Body of pancreas (tissue), 4 donors: ENCODE data around the gene AUH. TPM values are rescaled to one million over a fixed set of nuclear protein-coding genes. Genes with fewer than 3 reads are reported as not detected.

Experiments
- ATAC-seq: fragments of 150-250 bp; one replicate; pipeline ENCODE4 v1.9.1; 2016
- DNase-seq, 4 donors: peaks; one replicate each; pipeline ENCODE4 v3.0.0-alpha.2; 2019
- H3K27ac ChIP-seq, 4 donors: fragments of 200-600 bp; sonication (generic); 1 replicate in 3 of 4; 2 replicates in 1 of 4; pipeline versions ENCODE4 v1.5.1 to v1.6.1; 2016 to 2019; ENCODE audit warnings: mild to moderate bottlenecking in 1 of 4, mixed read lengths in 1 of 4, moderate library complexity in 1 of 4
- H3K27me3 ChIP-seq, 2 donors: fragments of 200-600 bp; sonication (generic); one replicate each; pipeline ENCODE4 v1.6.0; 2016; ENCODE audit warnings: mild to moderate bottlenecking in 1 of 2
- H3K36me3 ChIP-seq, 2 donors: fragments of 200-600 bp; sonication (generic); replicated peaks in 1 of 2; 2 replicates each; pipeline ENCODE4 v1.5.1; 2016; ENCODE audit warnings: low read depth in 2 of 2; ENCODE audit not compliant: insufficient read depth in 1 of 2
- H3K4me1 ChIP-seq: fragments of 200-600 bp; sonication (generic); one replicate; pipeline ENCODE4 v1.6.0; 2016
- H3K4me3 ChIP-seq, 2 donors: fragments of 200-600 bp; sonication (generic); 1 replicate in 1 of 2; 2 replicates in 1 of 2; pipeline ENCODE4 v1.5.1; 2016 to 2019
- H3K9me3 ChIP-seq, 3 donors: fragments of 200-600 bp; sonication (generic); 1 replicate in 2 of 3; 2 replicates in 1 of 3; pipeline ENCODE4 v1.5.1; 2016
- POLR2A ChIP-seq, 3 donors: fragments of 450-650 bp; IDR thresholded peaks; one replicate each; pipeline ENCODE4 v1.6.1; 2016; ENCODE audit warnings: antibody characterized with exemption in 3 of 3, mild to moderate bottlenecking in 2 of 3
- WGBS, 2 donors: methylation state at CpG; one replicate each; pipeline ENCODE4 v1.1.5; 2017; 5-methylcytosine and 5-hydroxymethylcytosine counted together
- intact Hi-C: fragments of 100-400 bp; cut with DNase I; formaldehyde crosslinking; loops from one replicate; pipeline ENCODE4 v1.15.1; 2023
- total RNA-seq, 2 donors: library from RNA; depleted of rRNA; stranded (reverse); fragments of >200 nt; gene quantifications; one replicate each; pipeline ENCODE4 v1.1.0, GENCODE V29; 2016
- TF ChIP-seq, protein P1 (sequence below), 7 experiments: fragments of 450-650 bp in 4 of 7; fragments of 200-600 bp in 3 of 7; sonication (generic) in 3 of 7; IDR thresholded peaks; one replicate each; pipeline ENCODE4 v1.5.1; 2016 to 2019; ENCODE audit warnings: antibody characterized with exemption in 7 of 7

AUH gene
- total RNA-seq, 2 donors from 2014 or later: 47.7 to 75.8 TPM

GRCh38 chr9:91243029-91243428 lies 118.7 kb downstream of the AUH start:
- Histone ChIP-seq H3K4me1 (peaks cover 7% of the 10 kb centered on the region), H3K27me3 (no peaks in the 10 kb centered on the region), H3K36me3 (no peaks in the 10 kb centered on the region), H3K27ac (no peak overlapping the region), H3K9me3 (no peaks in the 10 kb centered on the region), H3K4me3 (no peak overlapping the region)
- ATAC-seq (no peak), DNase-seq (no peak)
- intact Hi-C loops: no loop called here
- WGBS, 2 donors: 78 to 82% methylated on average over 2 of the region's 2 CpGs
- TF ChIP-seq, protein P1, sequence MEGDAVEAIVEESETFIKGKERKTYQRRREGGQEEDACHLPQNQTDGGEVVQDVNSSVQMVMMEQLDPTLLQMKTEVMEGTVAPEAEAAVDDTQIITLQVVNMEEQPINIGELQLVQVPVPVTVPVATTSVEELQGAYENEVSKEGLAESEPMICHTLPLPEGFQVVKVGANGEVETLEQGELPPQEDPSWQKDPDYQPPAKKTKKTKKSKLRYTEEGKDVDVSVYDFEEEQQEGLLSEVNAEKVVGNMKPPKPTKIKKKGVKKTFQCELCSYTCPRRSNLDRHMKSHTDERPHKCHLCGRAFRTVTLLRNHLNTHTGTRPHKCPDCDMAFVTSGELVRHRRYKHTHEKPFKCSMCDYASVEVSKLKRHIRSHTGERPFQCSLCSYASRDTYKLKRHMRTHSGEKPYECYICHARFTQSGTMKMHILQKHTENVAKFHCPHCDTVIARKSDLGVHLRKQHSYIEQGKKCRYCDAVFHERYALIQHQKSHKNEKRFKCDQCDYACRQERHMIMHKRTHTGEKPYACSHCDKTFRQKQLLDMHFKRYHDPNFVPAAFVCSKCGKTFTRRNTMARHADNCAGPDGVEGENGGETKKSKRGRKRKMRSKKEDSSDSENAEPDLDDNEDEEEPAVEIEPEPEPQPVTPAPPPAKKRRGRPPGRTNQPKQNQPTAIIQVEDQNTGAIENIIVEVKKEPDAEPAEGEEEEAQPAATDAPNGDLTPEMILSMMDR (IDR thresholded peaks at IDR 0.05): no peak
- no peak for TF ChIP-seq POLR2A (IDR thresholded peaks at IDR 0.05)

DNA sequence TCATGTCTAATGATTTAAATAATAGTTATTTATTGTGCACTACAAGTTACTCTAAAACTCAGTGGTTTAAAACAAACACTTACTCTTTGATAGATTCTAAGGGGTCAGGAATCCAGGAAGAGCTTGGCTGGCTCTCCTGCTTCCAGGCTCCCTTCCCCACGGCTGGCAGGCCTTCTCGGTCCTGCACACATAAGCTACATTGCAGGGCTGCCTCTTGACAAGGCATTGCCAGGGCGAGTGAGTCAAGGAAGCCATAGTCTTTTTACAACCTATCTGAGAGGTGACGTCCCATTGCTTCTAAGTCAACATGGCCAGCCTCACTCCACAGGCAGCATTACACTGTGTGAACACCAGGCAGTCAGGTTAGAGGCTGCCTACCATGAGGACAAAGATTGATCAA lies 119.8 kb downstream of the AUH start:
- DNase-seq (peak in 3 of 4 donors; percentile 12 to 25 (median 25)), ATAC-seq (peak; percentile 35)
- H3K36me3 ChIP-seq: no peaks in the 10 kb centered on the region
- no peaks in the 10 kb centered on the region for H3K9me3 ChIP-seq
- intact Hi-C loops: no loop called here
- WGBS, 2 donors: 64 to 67% methylated on average over 4 of the region's 4 CpGs
- no peak overlapping the region for H3K4me3 ChIP-seq
- peak overlapping the region in 3 of 4 donors; percentile 31 to 58 (median 41) for H3K27ac ChIP-seq
- H3K4me1 ChIP-seq: peaks cover 7% of the 10 kb centered on the region
- no peak for TF ChIP-seq POLR2A (IDR thresholded peaks at IDR 0.05)
- TF ChIP-seq, protein P1 (IDR thresholded peaks at IDR 0.05): no peak
- H3K27me3 ChIP-seq: no peaks in the 10 kb centered on the region

DNA sequence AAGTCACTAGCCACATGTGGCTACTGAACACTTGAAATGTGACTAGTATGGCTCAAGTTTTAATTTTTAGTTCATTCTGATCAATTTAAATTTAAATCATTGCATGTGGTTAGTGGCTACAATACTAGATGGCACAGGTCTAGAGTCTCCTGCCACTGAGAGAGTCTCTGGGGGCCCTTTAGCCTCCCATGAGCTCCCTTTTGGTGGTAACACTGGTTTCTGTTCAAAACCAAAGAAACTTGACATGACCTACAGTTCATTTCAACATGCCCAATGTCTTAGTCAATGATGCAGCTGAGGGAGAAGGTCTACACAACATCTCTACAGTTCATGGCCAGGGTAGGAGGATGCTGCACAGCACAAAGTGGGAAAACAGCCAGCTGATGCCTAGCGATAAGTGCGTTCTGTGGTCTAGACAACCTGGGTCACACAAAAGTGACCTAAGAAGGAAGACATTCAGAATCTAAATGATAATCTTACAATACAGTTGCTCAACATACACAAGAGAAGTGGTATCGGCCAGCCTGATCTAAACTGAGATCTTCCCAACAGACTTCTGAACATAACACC lies 121.0 kb downstream of the AUH start:
- Histone ChIP-seq H3K9me3 (no peaks in the 10 kb centered on the region), H3K4me1 (peaks cover 7% of the 10 kb centered on the region), H3K27me3 (no peaks in the 10 kb centered on the region), H3K27ac (no peak overlapping the region), H3K36me3 (no peaks in the 10 kb centered on the region), H3K4me3 (no peak overlapping the region)
- no peak for TF ChIP-seq POLR2A (IDR thresholded peaks at IDR 0.05)
- TF ChIP-seq, protein P1 (IDR thresholded peaks at IDR 0.05): no peak
- WGBS, 2 donors: 94 to 95% methylated on average over 3 of the region's 3 CpGs
- no peak for ATAC-seq
- DNase-seq: no peak
- intact Hi-C loops: no loop called here

GRCh38 chr9:91239367-91240111 lies 122.2 kb downstream of the AUH start:
- H3K36me3 ChIP-seq: no peaks in the 10 kb centered on the region
- no peak overlapping the region for H3K4me3 ChIP-seq
- DNase-seq: no peak
- no peaks in the 10 kb centered on the region for H3K9me3 ChIP-seq
- TF ChIP-seq POLR2A (IDR thresholded peaks at IDR 0.05): no peak
- TF ChIP-seq, protein P1 (IDR thresholded peaks at IDR 0.05): no peak
- intact Hi-C loops: no loop called here
- H3K27me3 ChIP-seq: no peaks in the 10 kb centered on the region
- 72% methylated on average over 5 of the region's 5 CpGs for WGBS, 2 donors
- no peak for ATAC-seq
- H3K27ac ChIP-seq: no peak overlapping the region
- H3K4me1 ChIP-seq: peaks cover 7% of the 10 kb centered on the region
